H1 (cell line): ENCODE measurements around the gene CD1B. TPM values are rescaled to one million over a fixed set of nuclear protein-coding genes. Genes with fewer than 3 reads are reported as not detected.

Source experiments
- BRCA1 ChIP-seq: IDR thresholded peaks from 2 replicates; pipeline ENCODE4 v1.6.1; 2012; ENCODE audit warnings: low read depth, low read length, improper control_type of control experiment
- EP300 ChIP-seq, 2 experiments: IDR thresholded peaks; 1 replicate in 1 of 2; 2 replicates in 1 of 2; pipeline ENCODE4 v1.6.1; 2011 to 2012; ENCODE audit warnings: low read depth in 2 of 2, low read length in 2 of 2, mild to moderate bottlenecking in 2 of 2, borderline replicate concordance in 1 of 2, inconsistent platforms in 1 of 2, moderate library complexity in 1 of 2
- MAFK ChIP-seq: IDR thresholded peaks from 2 replicates; pipeline ENCODE4 v1.6.1; 2012; ENCODE audit warnings: low read depth, mild to moderate bottlenecking, improper control_type of control experiment, low read length
- NANOG ChIP-seq: IDR thresholded peaks from 2 replicates; pipeline ENCODE4 v1.6.1; 2011; ENCODE audit warnings: low read length, low read depth, mild to moderate bottlenecking, inconsistent platforms; ENCODE audit not compliant: insufficient read depth, poor library complexity, severe bottlenecking
- NRF1 ChIP-seq: IDR thresholded peaks from 2 replicates; pipeline ENCODE4 v1.6.1; 2011; ENCODE audit warnings: mild to moderate bottlenecking, low read depth, low read length, improper control_type of control experiment
- POLR2AphosphoS5 ChIP-seq: IDR thresholded peaks from 2 replicates; pipeline ENCODE4 v1.6.1; 2011; ENCODE audit warnings: low read depth, low read length
- RFX5 ChIP-seq: IDR thresholded peaks from 2 replicates; pipeline ENCODE4 v1.6.1; 2011; ENCODE audit warnings: low read depth, low read length, improper control_type of control experiment, borderline replicate concordance
- RNF2 ChIP-seq: fragments of 200-900, 300-1000 bp; sonication (generic); IDR thresholded peaks from 2 replicates; pipeline ENCODE4 v1.7.1; 2016; ENCODE audit warnings: borderline replicate concordance, low read depth, mild to moderate bottlenecking, antibody characterized with exemption, low read length; ENCODE audit not compliant: poor library complexity, severe bottlenecking; ENCODE audit errors: missing control alignments
- SIN3A ChIP-seq, 2 experiments: IDR thresholded peaks in 1 of 2; conservative IDR thresholded peaks in 1 of 2; 2 replicates each; pipeline ENCODE4 v1.6.1; 2011 to 2012; ENCODE audit warnings: low read length in 2 of 2, improper control_type of control experiment in 1 of 2, low read depth in 1 of 2, mild to moderate bottlenecking in 1 of 2
- SP2 ChIP-seq: IDR thresholded peaks from 2 replicates; pipeline ENCODE4 v1.6.1; 2012; ENCODE audit warnings: mild to moderate bottlenecking, low read length, inconsistent platforms
- polyA plus RNA-seq, 7 experiments: library from polyadenylated mRNA; depleted of rRNA in 3 of 7; stranded (reverse) in 5 of 7; unstranded in 2 of 7; fragments of >200 nt in 5 of 7; fragments of 200-250 nt in 2 of 7; gene quantifications; 1 replicate in 5 of 7; 2 replicates in 1 of 7; 4 replicates in 1 of 7; pipeline versions ENCODE4 v1.2.1 to v1.2.3, GENCODE V29; 2011 to 2013; ENCODE audit warnings: missing spikeins in 2 of 7, mixed read lengths in 2 of 7
- total RNA-seq: library from RNA; stranded (reverse); fragmentation: NEBNext Ultra II Directional; extraction: Animal tissue kit (Norgen Biotek cat#: 25700); gene quantifications from 2 replicates; pipeline ENCODE4 v1.2.1, GENCODE V29; 2021
- TF ChIP-seq, protein P1 (sequence below): fragments of 300-600 bp; sonication (generic); IDR thresholded peaks from 2 replicates; pipeline ENCODE4 v1.7.1; 2012; ENCODE audit warnings: low read length, moderate library complexity, mild to moderate bottlenecking, inconsistent platforms; ENCODE audit not compliant: insufficient replicate concordance

The CD1B gene
- total and polyA plus RNA-seq, 2 of the 8 experiments (the other 6 are each of a cell fraction or from before 2014, with no cell fraction given): not detected

- TF ChIP-seq, protein P1, sequence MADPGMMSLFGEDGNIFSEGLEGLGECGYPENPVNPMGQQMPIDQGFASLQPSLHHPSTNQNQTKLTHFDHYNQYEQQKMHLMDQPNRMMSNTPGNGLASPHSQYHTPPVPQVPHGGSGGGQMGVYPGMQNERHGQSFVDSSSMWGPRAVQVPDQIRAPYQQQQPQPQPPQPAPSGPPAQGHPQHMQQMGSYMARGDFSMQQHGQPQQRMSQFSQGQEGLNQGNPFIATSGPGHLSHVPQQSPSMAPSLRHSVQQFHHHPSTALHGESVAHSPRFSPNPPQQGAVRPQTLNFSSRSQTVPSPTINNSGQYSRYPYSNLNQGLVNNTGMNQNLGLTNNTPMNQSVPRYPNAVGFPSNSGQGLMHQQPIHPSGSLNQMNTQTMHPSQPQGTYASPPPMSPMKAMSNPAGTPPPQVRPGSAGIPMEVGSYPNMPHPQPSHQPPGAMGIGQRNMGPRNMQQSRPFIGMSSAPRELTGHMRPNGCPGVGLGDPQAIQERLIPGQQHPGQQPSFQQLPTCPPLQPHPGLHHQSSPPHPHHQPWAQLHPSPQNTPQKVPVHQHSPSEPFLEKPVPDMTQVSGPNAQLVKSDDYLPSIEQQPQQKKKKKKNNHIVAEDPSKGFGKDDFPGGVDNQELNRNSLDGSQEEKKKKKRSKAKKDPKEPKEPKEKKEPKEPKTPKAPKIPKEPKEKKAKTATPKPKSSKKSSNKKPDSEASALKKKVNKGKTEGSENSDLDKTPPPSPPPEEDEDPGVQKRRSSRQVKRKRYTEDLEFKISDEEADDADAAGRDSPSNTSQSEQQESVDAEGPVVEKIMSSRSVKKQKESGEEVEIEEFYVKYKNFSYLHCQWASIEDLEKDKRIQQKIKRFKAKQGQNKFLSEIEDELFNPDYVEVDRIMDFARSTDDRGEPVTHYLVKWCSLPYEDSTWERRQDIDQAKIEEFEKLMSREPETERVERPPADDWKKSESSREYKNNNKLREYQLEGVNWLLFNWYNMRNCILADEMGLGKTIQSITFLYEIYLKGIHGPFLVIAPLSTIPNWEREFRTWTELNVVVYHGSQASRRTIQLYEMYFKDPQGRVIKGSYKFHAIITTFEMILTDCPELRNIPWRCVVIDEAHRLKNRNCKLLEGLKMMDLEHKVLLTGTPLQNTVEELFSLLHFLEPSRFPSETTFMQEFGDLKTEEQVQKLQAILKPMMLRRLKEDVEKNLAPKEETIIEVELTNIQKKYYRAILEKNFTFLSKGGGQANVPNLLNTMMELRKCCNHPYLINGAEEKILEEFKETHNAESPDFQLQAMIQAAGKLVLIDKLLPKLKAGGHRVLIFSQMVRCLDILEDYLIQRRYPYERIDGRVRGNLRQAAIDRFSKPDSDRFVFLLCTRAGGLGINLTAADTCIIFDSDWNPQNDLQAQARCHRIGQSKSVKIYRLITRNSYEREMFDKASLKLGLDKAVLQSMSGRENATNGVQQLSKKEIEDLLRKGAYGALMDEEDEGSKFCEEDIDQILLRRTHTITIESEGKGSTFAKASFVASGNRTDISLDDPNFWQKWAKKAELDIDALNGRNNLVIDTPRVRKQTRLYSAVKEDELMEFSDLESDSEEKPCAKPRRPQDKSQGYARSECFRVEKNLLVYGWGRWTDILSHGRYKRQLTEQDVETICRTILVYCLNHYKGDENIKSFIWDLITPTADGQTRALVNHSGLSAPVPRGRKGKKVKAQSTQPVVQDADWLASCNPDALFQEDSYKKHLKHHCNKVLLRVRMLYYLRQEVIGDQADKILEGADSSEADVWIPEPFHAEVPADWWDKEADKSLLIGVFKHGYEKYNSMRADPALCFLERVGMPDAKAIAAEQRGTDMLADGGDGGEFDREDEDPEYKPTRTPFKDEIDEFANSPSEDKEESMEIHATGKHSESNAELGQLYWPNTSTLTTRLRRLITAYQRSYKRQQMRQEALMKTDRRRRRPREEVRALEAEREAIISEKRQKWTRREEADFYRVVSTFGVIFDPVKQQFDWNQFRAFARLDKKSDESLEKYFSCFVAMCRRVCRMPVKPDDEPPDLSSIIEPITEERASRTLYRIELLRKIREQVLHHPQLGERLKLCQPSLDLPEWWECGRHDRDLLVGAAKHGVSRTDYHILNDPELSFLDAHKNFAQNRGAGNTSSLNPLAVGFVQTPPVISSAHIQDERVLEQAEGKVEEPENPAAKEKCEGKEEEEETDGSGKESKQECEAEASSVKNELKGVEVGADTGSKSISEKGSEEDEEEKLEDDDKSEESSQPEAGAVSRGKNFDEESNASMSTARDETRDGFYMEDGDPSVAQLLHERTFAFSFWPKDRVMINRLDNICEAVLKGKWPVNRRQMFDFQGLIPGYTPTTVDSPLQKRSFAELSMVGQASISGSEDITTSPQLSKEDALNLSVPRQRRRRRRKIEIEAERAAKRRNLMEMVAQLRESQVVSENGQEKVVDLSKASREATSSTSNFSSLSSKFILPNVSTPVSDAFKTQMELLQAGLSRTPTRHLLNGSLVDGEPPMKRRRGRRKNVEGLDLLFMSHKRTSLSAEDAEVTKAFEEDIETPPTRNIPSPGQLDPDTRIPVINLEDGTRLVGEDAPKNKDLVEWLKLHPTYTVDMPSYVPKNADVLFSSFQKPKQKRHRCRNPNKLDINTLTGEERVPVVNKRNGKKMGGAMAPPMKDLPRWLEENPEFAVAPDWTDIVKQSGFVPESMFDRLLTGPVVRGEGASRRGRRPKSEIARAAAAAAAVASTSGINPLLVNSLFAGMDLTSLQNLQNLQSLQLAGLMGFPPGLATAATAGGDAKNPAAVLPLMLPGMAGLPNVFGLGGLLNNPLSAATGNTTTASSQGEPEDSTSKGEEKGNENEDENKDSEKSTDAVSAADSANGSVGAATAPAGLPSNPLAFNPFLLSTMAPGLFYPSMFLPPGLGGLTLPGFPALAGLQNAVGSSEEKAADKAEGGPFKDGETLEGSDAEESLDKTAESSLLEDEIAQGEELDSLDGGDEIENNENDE: no peak
- TF ChIP-seq SIN3A (conservative IDR thresholded peaks at IDR 0.05 in 1 of 2, IDR thresholded peaks at IDR 0.05 in 1 of 2; ENCODE audit: low read depth in 1 of 2, low read length in 2 of 2) (no peak), SP2 (no peak), POLR2AphosphoS5 (no peak), RNF2 (no peak), EP300 (IDR thresholded peaks at IDR 0.05; ENCODE audit: borderline replicate concordance in 1 of 2, low read depth in 2 of 2, low read length in 2 of 2) (no peak), RFX5 (no peak), BRCA1 (no peak), NANOG (no peak), NRF1 (no peak), MAFK (no peak)
Measured at GRCh38 chr1:158295791-158296190, 35.5 kb downstream of the CD1B start (continued).
